ENCODE measurements around the gene PARVB. TPM values are rescaled to one million over a fixed set of nuclear protein-coding genes. Genes with fewer than 3 reads are reported as not detected.

The PARVB gene
- total and polyA plus RNA-seq, 2 donors (not counting 3 experiments of a cell fraction or from before 2014, with no cell fraction given): 155 to 162 TPM

DNA sequence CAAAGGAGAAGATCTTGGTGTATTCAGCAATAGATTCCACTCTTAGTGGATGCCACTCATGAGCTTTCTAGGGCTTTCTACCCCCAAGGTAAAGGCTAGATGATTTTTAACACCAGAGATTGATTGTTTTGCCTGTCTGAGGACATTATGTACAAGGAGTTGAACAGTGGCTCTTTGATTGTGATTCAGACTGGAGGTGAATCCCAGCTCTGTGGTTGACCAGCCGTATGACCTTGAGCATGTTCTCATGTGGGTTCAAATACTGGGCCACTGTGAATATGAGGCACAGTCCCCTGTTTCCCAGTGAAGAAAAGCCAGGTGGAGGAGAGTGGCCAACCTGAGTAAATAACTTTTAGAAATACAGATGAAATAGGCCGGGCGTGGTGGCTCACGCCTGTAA lies 24.0 kb upstream of the PARVB start:
- no peak overlapping the region for H3K4me2 ChIP-seq (ENCODE audit: insufficient read depth, low read length)
- H3K9me3 ChIP-seq (replicated peaks; ENCODE audit: control insufficient read depth, insufficient read depth, low read length): no peaks in the 10 kb centered on the region
- intact Hi-C loops (cut with micrococcal nuclease): no loop called here
- H3K4me1 ChIP-seq (ENCODE audit: control insufficient read depth, extremely low read depth, insufficient read depth, low read length): peaks cover 20% of the 10 kb centered on the region
- BruUV-seq (replicated peaks): no TSS peak
- H3K36me3 ChIP-seq (ENCODE audit: control insufficient read depth in 2 of 2, extremely low read depth in 1 of 2, insufficient read depth in 2 of 2, low read length in 2 of 2): peaks cover 8 to 11% of the 10 kb centered on the region in 2 experiments
- H3K9me1 ChIP-seq (replicated peaks; ENCODE audit: control insufficient read depth, extremely low read depth, insufficient read depth, low read length): no peaks in the 10 kb centered on the region
- no peak overlapping the region for H3K27ac ChIP-seq (ENCODE audit: insufficient read depth, low read depth, low read length)
- no peak overlapping the region for H3K9ac ChIP-seq (replicated peaks; ENCODE audit: extremely low read depth, insufficient read depth, low read length)
- FAIRE-seq (no peak), DNase-seq (ENCODE audit: low read depth, low spot score) (no peak)
- no peak overlapping the region for H2AFZ ChIP-seq (ENCODE audit: low read depth, low read length)
- ChIA-PET CTCF (interaction anchor here (1.5 to 5.3 kb wide), 3 partner anchors 14 to 87 kb away, joined by 7 to 111 read pairs (median 13); no protein-coding TSS in a partner anchor), POLR2A (no interaction called here)
- peaks cover 1% of the 10 kb centered on the region for H3K79me2 ChIP-seq (ENCODE audit: control insufficient read depth, insufficient read depth, low read length)
- no peaks in the 10 kb centered on the region for H3K27me3 ChIP-seq (ENCODE audit: control insufficient read depth in 2 of 2, insufficient read depth in 2 of 2, low read length in 2 of 2)
- no peak for TF ChIP-seq FOS (IDR thresholded peaks at IDR 0.05; ENCODE audit: borderline replicate concordance, insufficient read depth, low read length)
- dilution Hi-C loops (cut with MboI; ENCODE audit: extremely low pct_ligation_motif_present, low sequenced_read_pairs): no loop called here
- H3K4me3 ChIP-seq (replicated peaks in 1 of 3; ENCODE audit: insufficient read depth in 1 of 3, low read depth in 1 of 3, low read length in 3 of 3): no peak overlapping the region
- no peaks in the 10 kb centered on the region for H4K20me1 ChIP-seq (replicated peaks; ENCODE audit: control insufficient read depth, extremely low read depth, insufficient read depth, low read length)

DNA sequence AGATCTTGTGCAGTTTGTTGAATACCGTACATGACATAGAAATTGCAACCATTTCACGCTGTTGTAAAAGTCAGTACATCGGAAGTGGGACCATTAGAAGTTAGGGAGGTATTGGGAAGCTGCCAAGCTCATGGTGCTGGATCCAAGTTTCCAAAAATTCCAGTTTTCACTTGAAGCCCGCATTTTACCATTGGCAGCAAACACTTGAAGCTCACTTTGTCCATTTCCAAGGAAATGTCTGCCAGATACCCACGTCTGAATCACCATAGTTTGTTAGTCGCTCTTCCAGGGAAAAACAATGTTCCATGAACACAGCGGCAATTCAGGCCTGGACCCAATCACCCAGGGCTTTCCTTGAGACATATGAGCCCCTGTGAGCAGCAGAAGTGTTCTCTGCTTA lies 22.6 kb upstream of the PARVB start:
- Histone ChIP-seq H3K9me3 (replicated peaks; ENCODE audit: control insufficient read depth, insufficient read depth, low read length) (no peaks in the 10 kb centered on the region), H3K4me3 (replicated peaks in 1 of 3; ENCODE audit: insufficient read depth in 1 of 3, low read depth in 1 of 3, low read length in 3 of 3) (no peak overlapping the region), H3K27me3 (ENCODE audit: control insufficient read depth in 2 of 2, insufficient read depth in 2 of 2, low read length in 2 of 2) (no peaks in the 10 kb centered on the region), H3K27ac (ENCODE audit: insufficient read depth, low read depth, low read length) (no peak overlapping the region), H3K9ac (replicated peaks; ENCODE audit: extremely low read depth, insufficient read depth, low read length) (no peak overlapping the region), H3K4me1 (ENCODE audit: control insufficient read depth, extremely low read depth, insufficient read depth, low read length) (peaks cover 14% of the 10 kb centered on the region), H3K36me3 (ENCODE audit: control insufficient read depth in 2 of 2, extremely low read depth in 1 of 2, insufficient read depth in 2 of 2, low read length in 2 of 2) (peaks cover 5 to 11% of the 10 kb centered on the region in 2 experiments), H2AFZ (ENCODE audit: low read depth, low read length) (no peak overlapping the region), H3K9me1 (replicated peaks; ENCODE audit: control insufficient read depth, extremely low read depth, insufficient read depth, low read length) (no peaks in the 10 kb centered on the region), H4K20me1 (replicated peaks; ENCODE audit: control insufficient read depth, extremely low read depth, insufficient read depth, low read length) (no peaks in the 10 kb centered on the region), H3K4me2 (ENCODE audit: insufficient read depth, low read length) (no peak overlapping the region), H3K79me2 (ENCODE audit: control insufficient read depth, insufficient read depth, low read length) (no peaks in the 10 kb centered on the region)
- POLR2A ChIA-PET: interaction anchor here (1.2 kb wide), 1 partner anchor 14 kb away, joined by 3 read pairs; no protein-coding TSS in a partner anchor
- intact Hi-C loops (cut with micrococcal nuclease): no loop called here
- FAIRE-seq (no peak), DNase-seq (ENCODE audit: low read depth, low spot score) (no peak)
- TF ChIP-seq POLR2A (IDR thresholded peaks at IDR 0.05; ENCODE audit: low read depth, low read length) (no peak), JUN (IDR thresholded peaks at IDR 0.05; ENCODE audit: borderline replicate concordance, insufficient read depth, insufficient read length, low read depth) (no peak), POLR2AphosphoS5 (IDR thresholded peaks at IDR 0.05; ENCODE audit: insufficient read depth, low read depth, low read length) (no peak), FOS (IDR thresholded peaks at IDR 0.05; ENCODE audit: borderline replicate concordance, insufficient read depth, low read length) (no peak), GATA2 (IDR thresholded peaks at IDR 0.05; ENCODE audit: insufficient read depth, insufficient read length, low read depth, low read length) (no peak), MAX (IDR thresholded peaks at IDR 0.05; ENCODE audit: insufficient read depth, insufficient read length) (no peak), MYC (IDR thresholded peaks at IDR 0.05; ENCODE audit: low read depth, low read length) (no peak), EZH2 (IDR thresholded peaks at IDR 0.05; ENCODE audit: borderline replicate concordance, low read depth, low read length, severe bottlenecking) (no peak)
- TF ChIP-seq, protein P1, sequence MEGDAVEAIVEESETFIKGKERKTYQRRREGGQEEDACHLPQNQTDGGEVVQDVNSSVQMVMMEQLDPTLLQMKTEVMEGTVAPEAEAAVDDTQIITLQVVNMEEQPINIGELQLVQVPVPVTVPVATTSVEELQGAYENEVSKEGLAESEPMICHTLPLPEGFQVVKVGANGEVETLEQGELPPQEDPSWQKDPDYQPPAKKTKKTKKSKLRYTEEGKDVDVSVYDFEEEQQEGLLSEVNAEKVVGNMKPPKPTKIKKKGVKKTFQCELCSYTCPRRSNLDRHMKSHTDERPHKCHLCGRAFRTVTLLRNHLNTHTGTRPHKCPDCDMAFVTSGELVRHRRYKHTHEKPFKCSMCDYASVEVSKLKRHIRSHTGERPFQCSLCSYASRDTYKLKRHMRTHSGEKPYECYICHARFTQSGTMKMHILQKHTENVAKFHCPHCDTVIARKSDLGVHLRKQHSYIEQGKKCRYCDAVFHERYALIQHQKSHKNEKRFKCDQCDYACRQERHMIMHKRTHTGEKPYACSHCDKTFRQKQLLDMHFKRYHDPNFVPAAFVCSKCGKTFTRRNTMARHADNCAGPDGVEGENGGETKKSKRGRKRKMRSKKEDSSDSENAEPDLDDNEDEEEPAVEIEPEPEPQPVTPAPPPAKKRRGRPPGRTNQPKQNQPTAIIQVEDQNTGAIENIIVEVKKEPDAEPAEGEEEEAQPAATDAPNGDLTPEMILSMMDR (IDR thresholded peaks at IDR 0.05; ENCODE audit: extremely low read depth in 1 of 2, insufficient read depth in 1 of 2, low read depth in 1 of 2, low read length in 2 of 2): no peak
- CTCF ChIA-PET: interaction anchor here (1.2 to 5.3 kb wide), 6 partner anchors 9 to 624 kb away, joined by 3 to 111 read pairs (median 24); no protein-coding TSS in a partner anchor
- no TSS peak for BruUV-seq (replicated peaks)
- dilution Hi-C loops (cut with MboI; ENCODE audit: extremely low pct_ligation_motif_present, low sequenced_read_pairs): no loop called here

Measured in endothelial cell of umbilical vein (primary cell).